OCI-LY3 (cell line): Measurements from ENCODE around the gene ALPK1.

Experiments used
- CTCF ChIP-seq: fragments of 200-600, 300-600 bp; sonication (generic); IDR thresholded peaks from 2 replicates; pipeline ENCODE4 v1.5.1; 2014; ENCODE audit warnings: antibody characterized with exemption, low read length, low read depth
- EZH2phosphoT487 ChIP-seq: fragments of 200-600 bp; shearing (Covaris generic); IDR thresholded peaks from 2 replicates; pipeline ENCODE4 v1.6.1; 2018; ENCODE audit warnings: antibody characterized with exemption, mixed run types, low read depth

- TF ChIP-seq CTCF (no peak), EZH2phosphoT487 (no peak)
These were observed 60.7 kb downstream of the ALPK1 start for GRCh38 chr4:112357897-112358296.
